Subcutaneous preadipocyte (primary cell): ENCODE results near the gene TNFAIP3. TPM values are rescaled to one million over a fixed set of nuclear protein-coding genes. Genes with fewer than 3 reads are reported as not detected.

ENCODE experiments used
- total RNA-seq: library from RNA; depleted of rRNA; stranded (reverse); fragments of >200 nt; gene quantifications from 2 replicates; pipeline ENCODE4 v1.2.3, GENCODE V29; 2012

TNFAIP3 gene
- 4.8 and 10.8 TPM in 2 replicates for total RNA-seq

GRCh38 chr6:137866914-137867684 lies at the start of gene TNFAIP3:
Gene TNFAIP3 (plus strand): TSS chr6:137867259. CDS start chr6:137871228, 3,969 bp downstream.

Other genes with a start within 250 kb of the TNFAIP3 start
- gene PERP, start 240.2 kb downstream of the TNFAIP3 start, total RNA-seq = 20.9 and 21.1 TPM in 2 replicates